ENCODE data around the gene CRTAC1.

DNA sequence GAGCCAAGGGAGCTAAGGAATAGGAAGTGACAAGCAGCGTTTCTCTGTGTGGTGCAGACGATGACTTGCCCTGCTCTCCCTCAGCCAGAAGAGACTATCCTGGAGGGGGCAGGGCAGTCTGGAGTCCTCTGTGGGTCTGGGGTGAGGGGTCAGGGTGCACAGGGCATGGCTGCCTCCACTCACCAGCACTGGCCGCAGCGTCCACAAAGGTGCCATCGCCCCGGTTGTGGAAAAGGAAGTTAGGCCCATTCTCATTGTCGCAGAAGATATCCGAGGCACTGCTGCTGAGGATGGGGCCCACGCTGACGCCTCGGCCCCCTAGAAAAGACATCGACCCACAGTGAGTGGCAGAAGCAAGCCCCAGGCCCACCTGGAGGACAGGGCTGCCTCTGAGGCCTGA lies 122.6 kb downstream of the CRTAC1 start:
- TF ChIP-seq, protein P1, sequence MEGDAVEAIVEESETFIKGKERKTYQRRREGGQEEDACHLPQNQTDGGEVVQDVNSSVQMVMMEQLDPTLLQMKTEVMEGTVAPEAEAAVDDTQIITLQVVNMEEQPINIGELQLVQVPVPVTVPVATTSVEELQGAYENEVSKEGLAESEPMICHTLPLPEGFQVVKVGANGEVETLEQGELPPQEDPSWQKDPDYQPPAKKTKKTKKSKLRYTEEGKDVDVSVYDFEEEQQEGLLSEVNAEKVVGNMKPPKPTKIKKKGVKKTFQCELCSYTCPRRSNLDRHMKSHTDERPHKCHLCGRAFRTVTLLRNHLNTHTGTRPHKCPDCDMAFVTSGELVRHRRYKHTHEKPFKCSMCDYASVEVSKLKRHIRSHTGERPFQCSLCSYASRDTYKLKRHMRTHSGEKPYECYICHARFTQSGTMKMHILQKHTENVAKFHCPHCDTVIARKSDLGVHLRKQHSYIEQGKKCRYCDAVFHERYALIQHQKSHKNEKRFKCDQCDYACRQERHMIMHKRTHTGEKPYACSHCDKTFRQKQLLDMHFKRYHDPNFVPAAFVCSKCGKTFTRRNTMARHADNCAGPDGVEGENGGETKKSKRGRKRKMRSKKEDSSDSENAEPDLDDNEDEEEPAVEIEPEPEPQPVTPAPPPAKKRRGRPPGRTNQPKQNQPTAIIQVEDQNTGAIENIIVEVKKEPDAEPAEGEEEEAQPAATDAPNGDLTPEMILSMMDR (IDR thresholded peaks at IDR 0.05), result no peak
- TF ChIP-seq EZH2 (IDR thresholded peaks at IDR 0.05), result no peak
- no peak for TF ChIP-seq EZH2phosphoT487 (IDR thresholded peaks at IDR 0.05)
